ENCODE results near the gene TOGARAM2. TPM values are rescaled to one million over a fixed set of nuclear protein-coding genes. Genes with fewer than 3 reads are reported as not detected.
A peak's percentile ranks its signal among the peaks of the same experiment; 100 is the strongest.

Gene TOGARAM2
- total RNA-seq, 1 donor: 0.72 TPM

DNA sequence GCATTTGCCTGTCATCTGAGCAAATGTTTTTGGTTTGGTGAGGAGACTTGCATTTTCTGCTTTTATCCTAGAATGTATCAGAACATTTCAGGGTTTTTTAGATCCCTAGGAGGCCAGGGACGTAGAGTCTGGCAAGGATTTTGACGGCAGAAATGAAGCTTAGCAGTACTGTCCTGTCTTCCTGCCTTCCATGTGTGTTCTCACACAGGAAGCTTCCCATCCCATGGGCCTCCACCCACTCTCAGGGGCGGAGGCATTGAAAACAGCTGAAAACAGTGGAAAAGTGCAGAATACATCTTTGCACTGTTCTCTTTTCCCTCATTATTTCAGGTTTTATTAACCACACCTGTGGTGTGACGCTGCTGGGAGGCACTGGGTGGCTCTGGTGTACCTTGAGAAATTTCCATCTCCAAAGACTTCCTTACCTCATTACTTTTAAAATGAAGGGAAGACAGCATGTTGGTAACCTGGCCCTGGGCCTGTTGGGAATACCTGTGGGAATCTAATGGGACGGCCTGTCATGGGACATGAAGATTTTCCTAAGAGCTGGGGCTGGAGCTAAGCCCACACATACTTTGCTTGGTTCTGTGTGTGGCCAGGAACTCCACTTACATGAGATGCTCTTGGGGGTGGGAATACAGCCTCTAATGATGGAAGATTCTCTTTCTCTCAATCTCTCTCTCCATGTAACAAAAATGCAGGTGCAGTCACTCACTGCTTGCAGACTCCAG, 72.7 kb downstream of the TOGARAM2 start:
- no peak overlapping the region for H3K4me3 ChIP-seq (ENCODE audit: insufficient read depth, low read length)
- H3K27me3 ChIP-seq (ENCODE audit: insufficient read depth, low read length): peaks cover 11% of the 10 kb centered on the region
- no peaks in the 10 kb centered on the region for H4K20me1 ChIP-seq (ENCODE audit: insufficient read depth, low read length)
- peak overlapping the region; percentile 23 for H2AFZ ChIP-seq (ENCODE audit: low read length)
- no peaks in the 10 kb centered on the region for H3K79me2 ChIP-seq (ENCODE audit: insufficient read depth, low read length)
- H3K36me3 ChIP-seq (ENCODE audit: insufficient read depth, low read length): no peaks in the 10 kb centered on the region
- H3K27ac ChIP-seq (ENCODE audit: low read depth, low read length): no peak overlapping the region
- no peaks in the 10 kb centered on the region for H3K9me3 ChIP-seq (ENCODE audit: low read depth, low read length)
- TF ChIP-seq, protein P1, sequence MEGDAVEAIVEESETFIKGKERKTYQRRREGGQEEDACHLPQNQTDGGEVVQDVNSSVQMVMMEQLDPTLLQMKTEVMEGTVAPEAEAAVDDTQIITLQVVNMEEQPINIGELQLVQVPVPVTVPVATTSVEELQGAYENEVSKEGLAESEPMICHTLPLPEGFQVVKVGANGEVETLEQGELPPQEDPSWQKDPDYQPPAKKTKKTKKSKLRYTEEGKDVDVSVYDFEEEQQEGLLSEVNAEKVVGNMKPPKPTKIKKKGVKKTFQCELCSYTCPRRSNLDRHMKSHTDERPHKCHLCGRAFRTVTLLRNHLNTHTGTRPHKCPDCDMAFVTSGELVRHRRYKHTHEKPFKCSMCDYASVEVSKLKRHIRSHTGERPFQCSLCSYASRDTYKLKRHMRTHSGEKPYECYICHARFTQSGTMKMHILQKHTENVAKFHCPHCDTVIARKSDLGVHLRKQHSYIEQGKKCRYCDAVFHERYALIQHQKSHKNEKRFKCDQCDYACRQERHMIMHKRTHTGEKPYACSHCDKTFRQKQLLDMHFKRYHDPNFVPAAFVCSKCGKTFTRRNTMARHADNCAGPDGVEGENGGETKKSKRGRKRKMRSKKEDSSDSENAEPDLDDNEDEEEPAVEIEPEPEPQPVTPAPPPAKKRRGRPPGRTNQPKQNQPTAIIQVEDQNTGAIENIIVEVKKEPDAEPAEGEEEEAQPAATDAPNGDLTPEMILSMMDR (IDR thresholded peaks at IDR 0.05; ENCODE audit: extremely low read depth, low read depth, low read length): peak; percentile 14
- H3K4me2 ChIP-seq (ENCODE audit: insufficient read depth, low read length): no peak overlapping the region
- peak; percentile 76 for DNase-seq (ENCODE audit: insufficient read length, low spot score, missing footprints)
- no peaks in the 10 kb centered on the region for H3K4me1 ChIP-seq (ENCODE audit: insufficient read depth, low read length)

DNA sequence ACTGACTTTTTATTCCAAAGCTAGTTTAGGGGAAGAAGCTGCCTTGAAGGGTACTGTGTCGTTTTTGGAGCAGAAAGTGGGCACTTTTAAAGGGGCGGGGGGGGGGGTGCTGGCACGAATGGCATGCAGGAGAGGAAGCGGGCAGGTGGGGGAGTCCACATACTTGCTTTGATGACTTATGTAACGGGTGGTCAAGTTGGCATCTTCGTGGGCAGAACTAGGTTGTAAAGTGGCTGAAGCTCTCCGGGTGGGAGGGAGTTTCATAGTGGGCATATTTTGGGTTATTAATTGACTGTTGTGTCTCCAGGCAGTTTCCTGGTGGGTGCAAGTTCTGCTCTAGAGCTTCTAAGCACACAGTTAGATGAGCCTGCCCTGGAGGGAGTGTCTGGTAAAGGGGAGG, 73.3 kb downstream of the TOGARAM2 start:
- peak; percentile 47 for DNase-seq (ENCODE audit: insufficient read length, low spot score, missing footprints)
- Histone ChIP-seq H3K27ac (ENCODE audit: low read depth, low read length) (no peak overlapping the region), H3K4me1 (ENCODE audit: insufficient read depth, low read length) (no peaks in the 10 kb centered on the region), H3K4me3 (ENCODE audit: insufficient read depth, low read length) (no peak overlapping the region), H3K27me3 (ENCODE audit: insufficient read depth, low read length) (peaks cover 11% of the 10 kb centered on the region), H3K79me2 (ENCODE audit: insufficient read depth, low read length) (no peaks in the 10 kb centered on the region), H4K20me1 (ENCODE audit: insufficient read depth, low read length) (no peaks in the 10 kb centered on the region), H3K36me3 (ENCODE audit: insufficient read depth, low read length) (no peaks in the 10 kb centered on the region), H3K4me2 (ENCODE audit: insufficient read depth, low read length) (no peak overlapping the region), H3K9me3 (ENCODE audit: low read depth, low read length) (no peaks in the 10 kb centered on the region), H2AFZ (ENCODE audit: low read length) (no peak overlapping the region)
- TF ChIP-seq, protein P1 (IDR thresholded peaks at IDR 0.05; ENCODE audit: extremely low read depth, low read depth, low read length): no peak

GRCh38 chr2:29055601-29056000, 74.5 kb downstream of the TOGARAM2 start:
- H3K9me3 ChIP-seq (ENCODE audit: low read depth, low read length): no peaks in the 10 kb centered on the region
- H2AFZ ChIP-seq (ENCODE audit: low read length): no peak overlapping the region
- DNase-seq (ENCODE audit: insufficient read length, low spot score, missing footprints): no peak
- TF ChIP-seq, protein P1 (IDR thresholded peaks at IDR 0.05; ENCODE audit: extremely low read depth, low read depth, low read length): no peak
- no peaks in the 10 kb centered on the region for H4K20me1 ChIP-seq (ENCODE audit: insufficient read depth, low read length)
- no peaks in the 10 kb centered on the region for H3K4me1 ChIP-seq (ENCODE audit: insufficient read depth, low read length)
- H3K27ac ChIP-seq (ENCODE audit: low read depth, low read length): no peak overlapping the region
- no peaks in the 10 kb centered on the region for H3K79me2 ChIP-seq (ENCODE audit: insufficient read depth, low read length)
- H3K4me3 ChIP-seq (ENCODE audit: insufficient read depth, low read length): no peak overlapping the region
- no peaks in the 10 kb centered on the region for H3K36me3 ChIP-seq (ENCODE audit: insufficient read depth, low read length)
- H3K27me3 ChIP-seq (ENCODE audit: insufficient read depth, low read length): peaks cover 8% of the 10 kb centered on the region
- H3K4me2 ChIP-seq (ENCODE audit: insufficient read depth, low read length): no peak overlapping the region

DNA sequence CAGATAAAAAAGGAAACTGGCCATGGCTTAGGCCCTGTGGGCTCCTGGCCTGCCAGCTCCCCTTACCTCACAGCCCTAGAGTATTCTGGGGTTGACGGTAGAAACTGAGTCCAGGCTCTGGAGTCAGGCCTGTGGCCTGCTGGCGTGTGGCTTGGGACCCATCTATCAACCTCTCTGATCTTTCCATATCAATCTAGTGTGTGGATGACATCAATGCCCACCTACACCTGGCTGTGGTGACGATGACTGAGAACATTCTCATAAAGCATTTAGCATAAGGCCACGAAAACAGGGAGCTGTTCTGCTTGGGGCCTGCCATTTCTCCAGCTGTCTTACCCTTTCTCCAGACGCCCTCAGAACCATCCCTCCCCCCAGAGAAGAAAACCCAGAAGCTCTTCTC, 75.4 kb downstream of the TOGARAM2 start:
- H3K9me3 ChIP-seq (ENCODE audit: low read depth, low read length): no peaks in the 10 kb centered on the region
- no peaks in the 10 kb centered on the region for H3K4me1 ChIP-seq (ENCODE audit: insufficient read depth, low read length)
- no peak overlapping the region for H3K27ac ChIP-seq (ENCODE audit: low read depth, low read length)
- no peaks in the 10 kb centered on the region for H4K20me1 ChIP-seq (ENCODE audit: insufficient read depth, low read length)
- no peaks in the 10 kb centered on the region for H3K79me2 ChIP-seq (ENCODE audit: insufficient read depth, low read length)
- H2AFZ ChIP-seq (ENCODE audit: low read length): no peak overlapping the region
- no peak overlapping the region for H3K4me3 ChIP-seq (ENCODE audit: insufficient read depth, low read length)
- H3K4me2 ChIP-seq (ENCODE audit: insufficient read depth, low read length): no peak overlapping the region
- TF ChIP-seq, protein P1 (IDR thresholded peaks at IDR 0.05; ENCODE audit: extremely low read depth, low read depth, low read length): no peak
- peak; percentile 34 for DNase-seq (ENCODE audit: insufficient read length, low spot score, missing footprints)
- H3K27me3 ChIP-seq (ENCODE audit: insufficient read depth, low read length): no peaks in the 10 kb centered on the region
- H3K36me3 ChIP-seq (ENCODE audit: insufficient read depth, low read length): no peaks in the 10 kb centered on the region
